ENCODE results near the gene XCR1.

GRCh38 chr3:46025139-46025538, 2.1 kb downstream of the XCR1 start:
- TF ChIP-seq, protein P1, sequence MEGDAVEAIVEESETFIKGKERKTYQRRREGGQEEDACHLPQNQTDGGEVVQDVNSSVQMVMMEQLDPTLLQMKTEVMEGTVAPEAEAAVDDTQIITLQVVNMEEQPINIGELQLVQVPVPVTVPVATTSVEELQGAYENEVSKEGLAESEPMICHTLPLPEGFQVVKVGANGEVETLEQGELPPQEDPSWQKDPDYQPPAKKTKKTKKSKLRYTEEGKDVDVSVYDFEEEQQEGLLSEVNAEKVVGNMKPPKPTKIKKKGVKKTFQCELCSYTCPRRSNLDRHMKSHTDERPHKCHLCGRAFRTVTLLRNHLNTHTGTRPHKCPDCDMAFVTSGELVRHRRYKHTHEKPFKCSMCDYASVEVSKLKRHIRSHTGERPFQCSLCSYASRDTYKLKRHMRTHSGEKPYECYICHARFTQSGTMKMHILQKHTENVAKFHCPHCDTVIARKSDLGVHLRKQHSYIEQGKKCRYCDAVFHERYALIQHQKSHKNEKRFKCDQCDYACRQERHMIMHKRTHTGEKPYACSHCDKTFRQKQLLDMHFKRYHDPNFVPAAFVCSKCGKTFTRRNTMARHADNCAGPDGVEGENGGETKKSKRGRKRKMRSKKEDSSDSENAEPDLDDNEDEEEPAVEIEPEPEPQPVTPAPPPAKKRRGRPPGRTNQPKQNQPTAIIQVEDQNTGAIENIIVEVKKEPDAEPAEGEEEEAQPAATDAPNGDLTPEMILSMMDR (IDR thresholded peaks at IDR 0.05; ENCODE audit: poor library complexity): no peak
- TF ChIP-seq EZH2 (IDR thresholded peaks at IDR 0.05; ENCODE audit: borderline replicate concordance): no peak
